Measurements from ENCODE around the gene TMEM9. TPM values are rescaled to one million over a fixed set of nuclear protein-coding genes. Genes with fewer than 3 reads are reported as not detected.

Gene TMEM9
- polyA plus RNA-seq (ENCODE audit: insufficient read depth in 1 of 5, insufficient read length in 5 of 5, low replicate concordance in 1 of 5): 100 to 1,000 TPM; 129 to 155 (median 137) TPM
- long read RNA-seq, donor 1, transcript TMEM9-201 (5 exons, 1,959 nt): minor isoform, 28 of 96 reads
- long read RNA-seq, donor 1, transcript TMEM9-209 (6 exons, 938 nt): minor isoform, 5 of 96 reads
- long read RNA-seq, donor 1, transcript TMEM9-204 (6 exons, 1,529 nt): major isoform, 58 of 96 reads
- long read RNA-seq, donor 1, partial matches to known transcripts: 0 of 96 reads
- long read RNA-seq, donor 1, other reads (novel, unspliced or antisense): 0 of 96 reads
- long read RNA-seq, donor 2, transcript TMEM9-204 (6 exons, 1,529 nt): major isoform, 23 of 51 reads
- long read RNA-seq, donor 2, transcript TMEM9-201 (5 exons, 1,959 nt): major isoform, 23 of 51 reads
- long read RNA-seq, donor 2, partial matches to known transcripts: 0 of 51 reads
- long read RNA-seq, donor 2, other reads (novel, unspliced or antisense): 0 of 51 reads
- long read RNA-seq, donor 3, transcript TMEM9-201 (5 exons, 1,959 nt): minor isoform, 15 of 79 reads
- long read RNA-seq, donor 3, transcript TMEM9-208 (2 exons, 2,892 nt): minor isoform, 5 of 79 reads
- long read RNA-seq, donor 3, transcript TMEM9-204 (6 exons, 1,529 nt): major isoform, 52 of 79 reads
- long read RNA-seq, donor 3, partial matches to known transcripts: 0 of 79 reads
- long read RNA-seq, donor 3, other reads (novel, unspliced or antisense): 0 of 79 reads
- long read RNA-seq, donor 4, transcript TMEM9-204 (6 exons, 1,529 nt): major isoform, 27 of 44 reads
- long read RNA-seq, donor 4, transcript TMEM9-201 (5 exons, 1,959 nt): minor isoform, 13 of 44 reads
- long read RNA-seq, donor 4, partial matches to known transcripts: 0 of 44 reads
- long read RNA-seq, donor 4, other reads (novel, unspliced or antisense): 0 of 44 reads
- long read RNA-seq, donor 5, transcript TMEM9-201 (5 exons, 1,959 nt): minor isoform, 20 of 97 reads
- long read RNA-seq, donor 5, transcript TMEM9-204 (6 exons, 1,529 nt): major isoform, 58 of 97 reads
- long read RNA-seq, donor 5, partial matches to known transcripts: 0 of 97 reads
- long read RNA-seq, donor 5, other reads (novel, unspliced or antisense): 6 of 97 reads
- long read RNA-seq, donor 6, transcript TMEM9-201 (5 exons, 1,959 nt): minor isoform, 19 of 101 reads
- long read RNA-seq, donor 6, transcript TMEM9-204 (6 exons, 1,529 nt): major isoform, 67 of 101 reads
- long read RNA-seq, donor 6, partial matches to known transcripts: 0 of 101 reads
- long read RNA-seq, donor 6, other reads (novel, unspliced or antisense): 7 of 101 reads
- long read RNA-seq, donor 7, transcript TMEM9-201 (5 exons, 1,959 nt): minor isoform, 26 of 100 reads
- long read RNA-seq, donor 7, transcript TMEM9-204 (6 exons, 1,529 nt): major isoform, 54 of 100 reads
- long read RNA-seq, donor 7, partial matches to known transcripts: 0 of 100 reads
- long read RNA-seq, donor 7, other reads (novel, unspliced or antisense): 12 of 100 reads
- long read RNA-seq, donor 8, transcript TMEM9-204 (6 exons, 1,529 nt): major isoform, 16 of 46 reads
- long read RNA-seq, donor 8, transcript TMEM9-201 (5 exons, 1,959 nt): minor isoform, 5 of 46 reads
- long read RNA-seq, donor 8, partial matches to known transcripts: 17 of 46 reads
- long read RNA-seq, donor 8, other reads (novel, unspliced or antisense): 6 of 46 reads

DNA sequence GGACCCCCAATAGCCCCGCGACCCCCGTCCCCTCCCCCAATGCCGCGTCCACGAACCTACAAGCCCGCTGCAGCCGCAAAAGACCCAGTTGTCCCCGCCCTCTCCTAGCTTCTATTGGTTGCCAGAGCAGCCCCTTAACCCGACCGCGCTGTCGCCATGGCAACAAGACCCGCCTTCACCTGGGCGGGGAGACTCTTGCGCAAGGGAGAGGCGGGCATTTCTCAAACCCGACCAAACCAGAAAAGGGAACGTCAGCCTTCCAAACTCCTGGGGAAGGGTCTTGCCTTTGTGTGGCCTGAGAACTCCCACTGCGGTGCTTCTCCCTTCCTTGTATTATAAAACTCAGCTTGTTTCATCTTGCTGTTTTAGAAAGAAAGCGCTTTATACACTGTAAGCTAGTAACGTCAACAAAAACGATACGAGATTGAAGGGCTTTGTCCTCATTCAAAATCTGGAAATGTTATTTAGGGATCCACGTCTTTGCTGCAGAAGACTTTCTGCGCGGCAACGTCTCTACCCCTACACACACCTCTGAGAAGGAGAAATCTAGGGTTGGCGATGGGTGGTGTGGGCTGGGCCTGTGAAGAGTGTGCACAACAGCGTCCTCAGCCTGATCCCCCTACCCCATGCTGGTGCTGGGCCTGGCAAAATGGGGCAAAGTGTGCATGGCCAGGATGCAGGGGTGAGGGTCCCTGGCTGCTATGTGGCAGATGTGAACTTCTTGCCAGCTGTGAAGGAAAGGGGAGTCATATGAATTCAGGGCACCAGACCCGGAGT, at the start of gene TMEM9:
TSS of gene TMEM9 (minus strand) at position 86 of the 777 bp plus-strand sequence. CDS start 551 bp downstream, outside the sequence.
- DNase-seq: peak; percentile 98 to 99

DNA sequence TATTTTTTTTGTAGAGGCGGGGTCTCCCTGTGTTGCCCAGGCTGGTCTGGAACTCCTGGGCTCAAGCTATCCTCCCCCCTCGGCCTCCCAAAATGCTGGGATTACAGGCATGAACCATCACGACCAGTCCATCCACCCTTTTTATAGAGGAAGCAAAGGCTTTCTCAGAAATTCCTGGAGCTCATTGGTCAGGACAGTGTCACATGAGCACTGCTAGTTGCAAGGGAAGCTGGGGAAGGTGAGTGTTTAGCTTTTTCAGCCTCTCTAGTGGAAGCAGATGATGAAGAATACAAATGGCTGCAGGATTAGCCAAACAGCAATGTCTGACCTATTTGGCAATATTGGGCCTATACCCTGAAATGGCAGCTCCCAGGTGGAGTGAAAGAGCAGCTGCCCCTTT, 44.3 kb upstream of the TMEM9 start:
- no peak for DNase-seq

DNA sequence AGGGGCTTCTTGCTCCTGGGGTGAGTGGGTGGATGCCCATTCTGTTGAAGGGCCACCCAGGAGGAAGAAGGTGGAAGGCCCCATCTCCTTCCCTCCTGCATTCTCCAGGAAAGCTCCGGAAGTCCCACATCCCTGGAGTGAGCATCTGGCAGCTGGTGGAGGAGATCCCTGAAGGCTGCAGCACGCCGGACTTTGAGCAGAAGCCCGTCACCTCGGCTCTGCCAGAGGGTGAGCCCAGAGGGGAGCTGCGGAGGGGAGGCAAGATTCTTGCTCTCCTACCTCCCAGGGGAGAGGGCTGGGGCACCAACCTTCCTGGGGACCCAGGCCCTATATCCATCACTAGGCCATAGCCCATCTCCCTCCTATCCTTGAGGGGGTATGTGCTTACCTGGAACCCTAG, 39.8 kb upstream of the TMEM9 start:
- DNase-seq: no peak

DNA sequence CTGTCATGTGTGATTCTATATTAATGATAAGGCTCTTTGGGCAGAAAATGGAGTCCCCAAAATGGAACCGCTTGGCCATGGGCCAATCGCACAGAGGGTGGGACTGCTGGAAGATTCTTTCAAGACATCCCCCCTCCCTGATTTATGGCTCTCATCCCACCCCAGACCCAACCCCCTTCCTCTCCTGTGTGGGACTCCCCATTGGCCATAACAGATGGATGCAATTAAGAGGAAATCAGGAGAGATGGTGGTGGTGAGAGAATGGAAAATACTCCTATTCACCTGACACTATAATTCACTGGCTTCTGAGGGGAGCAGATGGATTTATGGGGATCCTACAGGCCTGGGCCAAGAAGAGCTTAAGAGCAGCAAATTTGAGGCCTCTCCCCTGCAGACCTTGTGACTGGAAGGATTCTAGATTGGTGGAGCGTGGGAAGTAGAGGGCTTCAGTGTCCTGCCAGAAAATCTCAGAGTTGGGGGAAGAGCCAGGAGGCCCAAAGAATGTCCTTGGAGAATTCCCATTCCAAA, 38.1 kb upstream of the TMEM9 start:
- DNase-seq: no peak

DNA sequence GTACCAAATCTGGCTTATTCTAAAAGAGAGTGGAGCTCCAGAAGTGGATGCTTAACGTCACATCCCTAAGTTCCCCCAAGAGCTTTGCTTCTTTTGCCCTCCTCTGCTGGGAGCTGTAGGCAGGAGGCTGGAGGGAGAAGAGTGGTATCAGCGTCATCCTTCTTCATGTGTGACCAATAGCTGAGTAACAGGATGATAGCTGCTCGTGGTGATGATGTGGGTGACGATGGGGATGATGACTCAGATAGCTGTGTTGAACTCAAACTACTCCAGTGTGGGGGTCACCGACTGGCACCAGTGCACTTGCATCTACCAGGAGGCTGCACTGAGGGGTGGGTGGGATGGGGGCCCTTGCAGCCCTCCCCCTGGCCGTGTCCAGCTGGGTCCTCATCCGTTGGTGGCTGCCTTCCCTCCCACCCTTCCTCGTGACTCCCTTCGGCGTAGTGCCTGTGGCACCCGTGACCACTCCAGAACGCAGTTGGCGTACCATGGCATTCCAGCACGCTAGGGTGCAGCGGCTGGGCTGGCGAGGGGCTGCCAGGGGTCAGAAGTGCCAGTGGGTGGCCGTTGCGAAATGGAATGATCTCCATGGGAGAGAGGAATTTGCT, 37.5 kb upstream of the TMEM9 start:
- DNase-seq: no peak

DNA sequence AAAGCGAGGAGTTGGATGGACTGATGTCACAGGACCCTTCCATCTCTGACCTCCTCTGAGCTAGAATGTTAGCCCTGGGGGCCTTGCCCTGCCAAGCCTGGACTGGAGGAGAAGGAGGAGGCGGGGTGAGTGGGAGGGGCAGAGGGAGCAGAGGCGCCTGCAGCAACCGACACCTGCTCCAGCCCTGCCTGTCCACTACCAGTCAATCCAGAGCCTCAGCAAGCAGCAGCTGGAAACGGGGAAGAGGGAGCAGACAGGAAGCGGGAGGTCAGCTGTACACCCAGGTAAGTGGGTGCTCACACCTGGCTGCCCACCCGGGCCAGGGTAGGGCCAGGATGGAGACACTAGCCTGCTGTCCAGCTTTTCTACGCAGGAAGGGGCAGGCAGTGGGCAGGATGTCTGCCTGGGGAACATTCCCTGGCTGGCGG, 36.4 kb upstream of the TMEM9 start, which contains the start of gene IGFN1:
TSS of gene IGFN1 (plus strand) at position 201 of the 428 bp plus-strand sequence. CDS start 2,470 bp downstream, outside the sequence.
- no peak for DNase-seq

DNA sequence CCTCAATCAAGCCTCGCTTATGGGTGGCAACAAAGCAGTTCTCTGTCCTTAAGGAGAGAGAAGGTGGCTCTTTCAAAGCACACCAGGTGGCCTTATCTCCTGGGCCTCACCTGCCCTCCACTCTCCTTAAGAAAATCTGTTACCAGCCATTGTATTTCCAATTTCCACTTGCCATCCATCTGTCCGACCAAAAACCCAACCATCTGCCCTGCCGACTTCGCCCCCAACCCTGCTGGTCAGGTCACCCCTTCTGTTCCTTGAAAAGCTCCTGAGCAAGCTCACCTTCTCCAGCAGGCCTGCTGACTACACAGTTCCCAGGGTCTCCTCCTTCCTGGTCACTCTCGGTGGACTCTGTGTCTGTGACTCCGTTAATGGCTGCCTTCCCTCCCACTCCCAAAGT, 35.7 kb upstream of the TMEM9 start:
- DNase-seq: no peak

DNA sequence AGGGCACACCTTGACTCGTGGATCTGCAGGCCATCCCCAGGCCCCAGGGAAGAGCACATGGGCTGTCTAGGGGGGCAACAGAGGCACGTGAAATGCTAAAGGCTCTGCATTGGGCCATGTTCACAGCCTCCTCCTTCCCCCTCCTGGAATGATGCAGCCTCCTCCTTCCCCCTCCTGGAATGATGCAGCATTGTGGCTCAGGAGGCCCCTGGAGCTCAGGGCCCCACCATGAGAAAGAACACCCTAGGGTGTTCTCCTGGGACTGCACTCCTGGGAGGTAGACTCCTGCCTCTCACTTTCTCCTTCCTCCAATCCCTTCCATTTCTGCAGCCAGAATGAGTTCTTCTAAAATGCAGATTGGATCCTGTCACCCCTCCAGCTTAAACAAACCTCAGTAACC, 34.8 kb upstream of the TMEM9 start:
- DNase-seq: no peak

DNA sequence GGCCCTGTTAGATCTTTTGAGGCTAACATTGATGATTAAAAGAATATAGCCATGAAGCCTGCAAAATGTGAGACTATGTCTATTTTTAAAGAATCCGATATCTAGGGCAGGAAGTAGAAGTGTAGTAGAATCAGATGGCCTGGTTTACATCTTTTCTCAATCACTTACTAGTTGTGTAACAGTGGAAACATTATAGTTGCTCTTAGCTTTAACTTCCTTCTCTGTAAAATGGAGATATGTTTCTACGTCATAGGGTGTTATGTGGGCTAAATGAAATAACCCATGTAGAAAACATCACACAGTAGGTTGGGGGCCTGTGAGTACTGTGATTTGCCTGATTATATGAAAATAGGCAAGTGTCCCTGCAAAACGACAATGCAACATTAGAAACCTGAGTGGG, 31.9 kb upstream of the TMEM9 start:
- DNase-seq: peak; percentile 26 to 52

DNA sequence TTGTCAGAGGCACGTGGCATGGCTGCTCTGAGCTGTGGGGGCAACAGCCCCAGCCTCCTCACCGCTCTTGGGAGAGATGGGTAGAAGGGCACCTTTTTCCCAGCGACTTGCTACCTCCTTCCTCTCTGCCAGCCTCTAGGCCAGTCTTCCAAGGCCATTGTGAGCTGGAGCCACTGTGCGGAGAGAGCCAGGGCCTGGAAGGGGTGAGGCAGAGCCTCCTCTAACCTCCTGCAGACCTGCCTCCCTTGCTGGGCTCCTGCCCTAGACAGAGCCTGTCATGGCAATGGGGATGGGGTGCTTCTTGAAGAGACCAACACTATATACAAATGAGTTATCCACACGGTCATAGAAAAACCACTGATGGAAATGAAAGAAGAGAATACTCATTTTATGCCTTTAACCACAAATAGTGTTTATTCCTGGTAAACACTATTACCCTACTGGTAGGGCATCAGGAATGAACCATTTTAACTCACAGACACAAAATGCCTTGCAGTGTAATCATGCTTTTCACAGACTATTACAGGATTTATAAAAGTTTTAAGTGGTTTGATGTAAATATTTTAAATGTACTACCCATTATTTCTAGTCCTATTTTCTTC, 31.4 kb upstream of the TMEM9 start:
- no peak for DNase-seq

DNA sequence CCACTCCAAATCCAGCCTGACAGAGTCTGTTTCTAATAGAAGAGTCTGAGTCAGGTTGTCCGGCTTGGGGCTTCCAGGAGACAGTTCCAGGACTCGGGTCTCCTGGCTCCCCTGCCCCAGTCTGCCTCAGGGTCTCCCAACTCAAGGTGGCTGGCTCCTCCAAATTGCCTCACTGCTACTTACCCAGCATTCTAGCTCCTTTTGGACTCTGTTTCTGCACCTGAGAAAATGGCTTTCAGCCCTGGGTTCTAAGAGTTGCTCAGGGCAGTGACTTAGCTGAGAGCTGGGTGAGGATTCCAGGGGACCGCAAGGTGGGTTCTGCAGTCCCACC, 30.8 kb upstream of the TMEM9 start:
- no peak for DNase-seq

DNA sequence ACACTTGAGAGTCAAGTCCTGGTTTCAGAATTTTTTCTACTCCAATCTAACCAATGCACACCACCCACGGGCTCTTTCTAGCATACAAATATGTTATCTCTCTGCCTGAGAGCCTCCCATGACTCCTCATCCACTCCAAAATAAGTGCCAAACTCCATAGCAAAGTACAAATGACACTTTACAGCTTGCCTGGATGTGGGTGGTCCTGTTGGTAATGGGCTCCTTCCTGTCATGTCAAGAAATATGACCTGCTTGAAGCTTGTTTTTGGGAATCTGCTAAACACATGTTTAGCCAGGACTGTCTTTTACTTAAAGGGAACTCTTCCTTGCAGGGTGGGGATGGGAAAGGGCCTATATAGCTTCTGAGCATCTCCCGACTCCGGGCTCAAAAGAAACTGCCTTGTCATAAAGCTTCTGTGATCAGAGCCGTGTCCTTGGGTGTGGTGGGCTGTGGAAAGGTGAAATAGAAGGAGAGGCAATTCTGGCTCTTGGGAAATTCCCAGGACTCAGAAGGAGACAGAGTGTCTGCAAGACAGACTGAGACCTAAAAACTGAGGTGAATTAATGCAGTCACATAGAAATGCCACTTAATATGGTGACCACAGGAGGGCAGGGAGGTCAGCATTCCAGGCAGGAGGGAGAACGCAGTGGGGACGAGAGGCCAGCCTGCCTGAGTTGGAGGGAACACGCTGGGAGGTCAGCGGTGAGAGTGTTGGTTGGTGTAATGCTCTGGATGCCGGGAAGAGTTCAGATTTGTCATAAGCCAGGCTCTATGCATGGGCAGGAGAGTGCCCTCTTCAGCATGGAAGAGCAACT, 30.2 kb upstream of the TMEM9 start:
- peak; percentile 73 to 83 for DNase-seq

DNA sequence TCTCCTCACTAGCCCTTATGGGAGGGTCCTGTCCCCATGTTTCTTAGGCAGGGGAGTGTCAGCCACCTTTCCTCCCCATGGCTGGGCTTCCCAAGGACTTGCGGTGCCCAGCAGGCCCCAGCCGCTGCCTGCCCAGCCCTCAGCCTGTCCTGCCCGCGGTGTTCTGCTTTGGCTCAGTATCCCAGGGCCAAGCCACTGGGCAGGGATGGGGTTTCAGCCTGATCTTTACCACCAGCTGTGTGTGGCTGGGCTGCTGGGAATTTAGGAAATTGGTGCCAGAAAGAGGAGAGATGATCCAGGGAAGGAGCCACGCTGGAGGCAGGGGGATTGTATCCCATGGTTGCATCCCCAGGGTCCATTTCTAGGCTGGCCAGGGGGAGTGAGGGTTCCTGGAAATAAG, 29.5 kb upstream of the TMEM9 start:
- DNase-seq: peak in 1 of 2 donors; percentile 48

DNA sequence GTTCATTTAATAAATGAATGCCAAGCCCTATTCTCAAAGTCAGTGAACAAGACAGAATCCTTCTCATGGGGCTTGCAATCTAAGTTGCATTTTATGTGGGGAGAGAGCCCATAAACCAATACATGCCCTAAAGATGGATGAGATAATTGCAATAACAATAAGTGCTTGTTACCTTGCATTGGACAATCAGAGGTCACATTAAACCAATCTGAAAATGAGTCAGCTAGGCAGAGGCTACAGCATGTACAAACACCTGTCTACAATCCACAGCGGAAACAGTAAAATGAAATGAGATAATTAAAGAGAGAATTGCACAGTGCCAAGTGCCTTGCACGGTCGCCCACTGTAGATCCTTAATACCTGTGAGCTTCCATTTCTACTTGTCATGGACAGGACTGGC, 28.9 kb upstream of the TMEM9 start:
- no peak for DNase-seq

DNA sequence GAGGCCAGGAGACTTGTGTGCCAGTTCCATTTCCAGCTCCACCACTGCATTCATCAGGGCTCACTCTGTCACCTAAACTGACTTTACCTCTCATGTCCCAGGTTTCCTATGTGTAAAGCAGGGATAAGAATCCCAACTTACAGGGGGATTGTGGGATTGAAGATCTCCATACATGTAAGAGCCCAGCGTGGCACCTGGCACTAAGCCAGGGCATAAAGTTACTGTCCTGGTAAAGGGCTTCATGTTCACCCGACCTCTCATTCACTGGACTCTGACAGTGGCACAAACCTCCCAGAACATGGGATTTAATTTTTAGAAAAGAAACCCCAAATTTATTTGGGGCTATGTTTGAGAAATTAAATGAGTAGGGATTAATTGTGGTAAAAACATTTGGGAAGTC, 27.5 kb upstream of the TMEM9 start:
- no peak for DNase-seq

DNA sequence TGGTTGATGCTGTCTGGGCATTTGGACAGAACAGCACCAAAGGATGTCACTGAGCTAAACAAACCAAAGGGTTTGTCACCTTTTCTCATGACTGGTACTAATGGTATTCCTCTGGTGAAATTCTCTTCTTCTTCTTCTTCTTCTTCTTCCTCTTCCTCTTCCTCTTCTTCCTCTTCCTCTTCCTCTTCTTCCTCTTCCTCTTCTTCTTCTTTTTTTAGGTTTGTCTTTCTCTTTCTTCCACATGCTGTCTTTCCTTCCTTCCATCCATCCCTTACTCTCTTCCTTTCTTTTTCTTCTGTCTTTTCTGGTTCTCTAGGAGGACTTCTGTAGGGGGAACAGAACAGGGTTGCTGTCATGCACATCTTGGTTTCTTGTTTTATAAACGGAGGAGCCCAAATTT, 27.0 kb upstream of the TMEM9 start:
- DNase-seq: no peak

DNA sequence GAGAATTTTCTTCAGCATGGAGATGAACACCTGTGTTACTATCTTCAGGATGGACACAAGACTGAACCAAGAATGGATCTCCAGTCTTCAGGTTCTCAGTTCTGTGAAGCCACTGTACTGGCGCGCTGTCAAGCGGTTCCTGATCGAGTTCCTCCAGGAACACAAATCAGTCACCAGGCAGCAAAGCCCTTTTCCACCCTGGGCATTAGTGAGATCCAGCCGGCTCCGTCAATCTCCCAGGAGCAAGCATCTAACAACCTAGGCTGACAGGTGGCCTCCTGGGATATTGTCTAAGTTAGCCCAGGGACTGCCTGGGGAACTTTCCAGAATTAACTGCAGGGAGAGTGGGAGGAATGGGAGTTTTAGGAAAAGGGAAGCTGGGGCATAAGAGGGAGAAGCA, 26.6 kb upstream of the TMEM9 start:
- DNase-seq: no peak

DNA sequence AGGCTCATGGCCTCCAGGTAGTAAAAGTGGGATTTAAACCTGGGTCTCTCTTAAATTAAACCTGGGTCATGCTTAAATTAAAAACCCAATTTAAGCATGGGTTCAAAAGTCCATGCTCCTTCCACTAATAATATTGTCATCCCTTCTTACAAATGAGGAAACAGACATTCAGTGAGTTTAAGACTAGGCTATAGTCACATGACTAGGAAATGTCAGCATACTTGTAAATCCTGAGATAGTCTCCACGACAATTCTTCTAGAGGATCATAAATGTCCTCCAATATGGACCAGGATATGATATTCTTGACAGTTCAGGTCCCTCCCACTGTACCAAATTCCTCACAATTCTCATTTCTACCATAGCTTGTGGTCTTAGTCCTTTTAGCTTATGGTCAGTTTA, 25.9 kb upstream of the TMEM9 start:
- DNase-seq: no peak
